H9 (cell line): Measurements from ENCODE around the gene DISC1. TPM values are rescaled to one million over a fixed set of nuclear protein-coding genes. Genes with fewer than 3 reads are reported as not detected.

ENCODE experiments used
- DNase-seq: peaks from one replicate; pipeline ENCODE4 v3.0.0-alpha.2; 2017
- H2AFZ ChIP-seq: one replicate; pipeline ENCODE4 v1.6.1; 2013; ENCODE audit warnings: mild to moderate bottlenecking, low read length, control low read depth, moderate library complexity
- H2AK5ac ChIP-seq: 2 replicates; pipeline ENCODE4 v1.6.1; 2013; ENCODE audit warnings: low read length, control low read depth, mixed read lengths; ENCODE audit not compliant: insufficient read length
- H2BK120ac ChIP-seq: one replicate; pipeline ENCODE4 v1.6.1; 2013; ENCODE audit warnings: low read depth, mild to moderate bottlenecking, low read length, control low read depth, inconsistent platforms; ENCODE audit not compliant: poor library complexity, severe bottlenecking
- H2BK12ac ChIP-seq: 2 replicates; pipeline ENCODE4 v1.6.1; 2013; ENCODE audit warnings: low read length, control low read depth, mixed read lengths, low read depth; ENCODE audit not compliant: insufficient read length
- H2BK15ac ChIP-seq: 2 replicates; pipeline ENCODE4 v1.6.1; 2013; ENCODE audit warnings: low read depth, low read length, control low read depth
- H2BK20ac ChIP-seq: one replicate; pipeline ENCODE4 v1.6.1; 2013; ENCODE audit warnings: low read depth, mild to moderate bottlenecking, low read length, control low read depth, inconsistent platforms; ENCODE audit not compliant: poor library complexity, severe bottlenecking
- H2BK5ac ChIP-seq: 2 replicates; pipeline ENCODE4 v1.6.1; 2013; ENCODE audit warnings: low read length, control low read depth, mixed read lengths; ENCODE audit not compliant: insufficient read length
- H3K14ac ChIP-seq: 2 replicates; pipeline ENCODE4 v1.6.1; 2013; ENCODE audit warnings: low read length, control low read depth; ENCODE audit not compliant: insufficient read depth
- H3K18ac ChIP-seq: 2 replicates; pipeline ENCODE4 v1.6.1; 2013; ENCODE audit warnings: low read depth, mild to moderate bottlenecking, mixed read lengths, low read length, control low read depth; ENCODE audit not compliant: insufficient read length
- H3K23ac ChIP-seq: 2 replicates; pipeline ENCODE4 v1.6.1; 2013; ENCODE audit warnings: low read length, control low read depth, mixed read lengths, low read depth; ENCODE audit not compliant: insufficient read length
- H3K23me2 ChIP-seq: 2 replicates; pipeline ENCODE4 v1.6.1; 2013; ENCODE audit warnings: low read depth, mild to moderate bottlenecking, mixed read lengths, low read length, control low read depth; ENCODE audit not compliant: insufficient read length, poor library complexity, severe bottlenecking
- H3K27ac ChIP-seq: 2 replicates; pipeline ENCODE4 v1.5.1; 2013; ENCODE audit warnings: low read length, control low read depth, mixed read lengths, low read depth; ENCODE audit not compliant: insufficient read length
- H3K27me3 ChIP-seq: 2 replicates; pipeline ENCODE4 v1.6.1; 2013; ENCODE audit warnings: low read length, control low read depth, inconsistent platforms; ENCODE audit not compliant: insufficient read depth
- H3K4ac ChIP-seq: 2 replicates; pipeline ENCODE4 v1.6.1; 2013; ENCODE audit warnings: low read depth, mild to moderate bottlenecking, control low read depth, inconsistent platforms, low read length, moderate library complexity
- H3K4me1 ChIP-seq: 2 replicates; pipeline ENCODE4 v1.6.1; 2013; ENCODE audit warnings: low read length, control low read depth, inconsistent platforms; ENCODE audit not compliant: insufficient read depth
- H3K4me2 ChIP-seq: 2 replicates; pipeline ENCODE4 v1.6.1; 2013; ENCODE audit warnings: low read length, control low read depth, mixed read lengths; ENCODE audit not compliant: insufficient read length, insufficient read depth
- H3K56ac ChIP-seq: 2 replicates; pipeline ENCODE4 v1.6.1; 2013; ENCODE audit warnings: low read depth, mild to moderate bottlenecking, mixed read lengths, low read length, control low read depth; ENCODE audit not compliant: insufficient read length
- H3K79me1 ChIP-seq: 2 replicates; pipeline ENCODE4 v1.6.1; 2013; ENCODE audit warnings: low read depth, mild to moderate bottlenecking, moderate library complexity, low read length, control low read depth, inconsistent platforms; ENCODE audit not compliant: insufficient read depth, poor library complexity, severe bottlenecking
- H3K79me2 ChIP-seq: 2 replicates; pipeline ENCODE4 v1.6.1; 2013; ENCODE audit warnings: low read length, control low read depth, inconsistent platforms; ENCODE audit not compliant: insufficient read depth
- H3K9ac ChIP-seq: 2 replicates; pipeline ENCODE4 v1.6.1; 2013; ENCODE audit warnings: low read length, control low read depth, mixed read lengths; ENCODE audit not compliant: insufficient read length; ENCODE audit errors: extremely low read depth
- H3K9me3 ChIP-seq: one replicate; pipeline ENCODE4 v1.6.1; 2013; ENCODE audit warnings: low read depth, low read length, inconsistent platforms; ENCODE audit not compliant: control insufficient read depth
- H3T11ph ChIP-seq: one replicate; pipeline ENCODE4 v1.6.1; 2013; ENCODE audit warnings: mild to moderate bottlenecking, low read length, control low read depth, inconsistent platforms
- H4K20me1 ChIP-seq: one replicate; pipeline ENCODE4 v1.6.1; 2013; ENCODE audit not compliant: control insufficient read depth, insufficient read length, insufficient read depth
- H4K5ac ChIP-seq: 2 replicates; pipeline ENCODE4 v1.6.1; 2013; ENCODE audit warnings: low read depth, mild to moderate bottlenecking, mixed read lengths, low read length, control low read depth; ENCODE audit not compliant: insufficient read length
- H4K8ac ChIP-seq: replicated peaks from 2 replicates; pipeline ENCODE4 v1.6.1; 2013; ENCODE audit warnings: low read length, control low read depth, mixed read lengths, low read depth; ENCODE audit not compliant: insufficient read length
- H4K91ac ChIP-seq: 2 replicates; pipeline ENCODE4 v1.6.1; 2013; ENCODE audit warnings: low read depth, mild to moderate bottlenecking, moderate library complexity, mixed read lengths, low read length, control low read depth; ENCODE audit not compliant: insufficient read length
- H3K27ac Mint-ChIP-seq, 3 experiments: 2 replicates in 2 of 3; 3 replicates in 1 of 3; pipeline ENCODE4 v1.8.0; 2020 to 2021; ENCODE audit warnings: mixed read lengths in 3 of 3, mild to moderate bottlenecking in 1 of 3, moderate library complexity in 1 of 3
- H3K27me3 Mint-ChIP-seq: 2 replicates; pipeline ENCODE4 v1.8.0; 2021; ENCODE audit warnings: low read depth, mild to moderate bottlenecking, moderate library complexity, mixed read lengths
- H3K36me3 Mint-ChIP-seq, 3 experiments: 2 replicates in 2 of 3; 3 replicates in 1 of 3; pipeline ENCODE4 v1.8.0; 2020 to 2021; ENCODE audit warnings: low read depth in 3 of 3, mixed read lengths in 3 of 3; ENCODE audit not compliant: insufficient read depth in 1 of 3
- H3K4me1 Mint-ChIP-seq, 2 experiments: 2 replicates each; pipeline ENCODE4 v1.8.0; 2020; ENCODE audit warnings: mixed read lengths in 2 of 2
- H3K4me3 Mint-ChIP-seq, 2 experiments: 2 replicates in 1 of 2; 3 replicates in 1 of 2; pipeline ENCODE4 v1.8.0; 2020 to 2021; ENCODE audit warnings: mild to moderate bottlenecking in 2 of 2, mixed read lengths in 2 of 2, moderate library complexity in 1 of 2
- H3K9me3 Mint-ChIP-seq, 2 experiments: 2 replicates in 1 of 2; 3 replicates in 1 of 2; pipeline ENCODE4 v1.8.0; 2020; ENCODE audit warnings: mild to moderate bottlenecking in 2 of 2, mixed read lengths in 2 of 2, moderate library complexity in 1 of 2
- WGBS: extraction: QIAGEN DNeasy Blood & Tissue Kit; methylation state at CpG from one replicate; pipeline ENCODE4 v1.1.7; 2013; ENCODE audit warnings: missing lambda C conversion rate, low lambda C conversion rate, mixed read lengths; ENCODE audit not compliant: insufficient read length; ENCODE audit errors: extremely low coverage; 5-methylcytosine and 5-hydroxymethylcytosine counted together
- total RNA-seq: library from RNA; stranded (reverse); gene quantifications from 2 replicates; pipeline ENCODE4 v1.2.1, GENCODE V29; 2021
- TF ChIP-seq, protein P1 (sequence below): fragments of 200-600 bp; sonication (generic); conservative IDR thresholded peaks from 3 replicates; pipeline ENCODE4 v1.8.0; 2021; ENCODE audit warnings: antibody characterized with exemption, mild to moderate bottlenecking

The DISC1 gene
- total RNA-seq, 1 experiment from 2014 or later = 2.5 TPM

DNA sequence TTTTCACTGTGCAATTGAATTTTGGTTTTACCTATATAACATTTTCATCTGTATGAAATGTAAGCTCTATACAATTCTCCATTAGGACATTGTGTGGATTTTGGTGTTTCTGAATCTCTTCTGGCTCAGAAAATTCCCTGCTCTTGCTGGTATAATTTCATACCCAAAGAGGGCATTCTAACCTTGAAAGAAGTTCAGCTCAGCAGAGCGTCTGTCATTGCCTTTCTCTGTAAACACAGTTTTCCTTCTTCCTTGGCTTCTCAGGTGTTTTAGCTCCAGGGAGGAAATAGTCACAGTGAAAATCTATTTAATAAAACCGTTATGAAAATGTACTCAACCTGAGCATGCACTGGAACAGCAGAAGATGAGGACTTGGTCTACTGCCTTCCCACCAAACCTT, 16.0 kb downstream of the DISC1 start:
- Histone ChIP-seq H3K23ac (no peak overlapping the region), H3K18ac (no peak overlapping the region), H4K91ac (no peak overlapping the region), H3K4me2 (no peak overlapping the region), H2AFZ (no peak overlapping the region), H2BK15ac (no peak overlapping the region), H2BK20ac (no peak overlapping the region), H2BK120ac (no peak overlapping the region), H3K14ac (no peak overlapping the region), H2AK5ac (no peak overlapping the region), H3K23me2 (no peaks in the 10 kb centered on the region), H3K27me3 (no peaks in the 10 kb centered on the region), H3K9ac (no peak overlapping the region), H4K5ac (no peak overlapping the region), H3K79me1 (no peaks in the 10 kb centered on the region), H3K79me2 (no peaks in the 10 kb centered on the region), H4K8ac (no peak overlapping the region), H2BK12ac (no peak overlapping the region), H3K4me1 (no peaks in the 10 kb centered on the region), H3K56ac (no peak overlapping the region), H4K20me1 (no peaks in the 10 kb centered on the region), H2BK5ac (no peak overlapping the region), H3T11ph (no peak overlapping the region), H3K9me3 (no peaks in the 10 kb centered on the region), H3K27ac (no peak overlapping the region), H3K4ac (no peak overlapping the region)
- H3K36me3 Mint-ChIP-seq = no peaks in the 10 kb centered on the region; a peak in 1 of 7 replicates
- TF ChIP-seq, protein P1, sequence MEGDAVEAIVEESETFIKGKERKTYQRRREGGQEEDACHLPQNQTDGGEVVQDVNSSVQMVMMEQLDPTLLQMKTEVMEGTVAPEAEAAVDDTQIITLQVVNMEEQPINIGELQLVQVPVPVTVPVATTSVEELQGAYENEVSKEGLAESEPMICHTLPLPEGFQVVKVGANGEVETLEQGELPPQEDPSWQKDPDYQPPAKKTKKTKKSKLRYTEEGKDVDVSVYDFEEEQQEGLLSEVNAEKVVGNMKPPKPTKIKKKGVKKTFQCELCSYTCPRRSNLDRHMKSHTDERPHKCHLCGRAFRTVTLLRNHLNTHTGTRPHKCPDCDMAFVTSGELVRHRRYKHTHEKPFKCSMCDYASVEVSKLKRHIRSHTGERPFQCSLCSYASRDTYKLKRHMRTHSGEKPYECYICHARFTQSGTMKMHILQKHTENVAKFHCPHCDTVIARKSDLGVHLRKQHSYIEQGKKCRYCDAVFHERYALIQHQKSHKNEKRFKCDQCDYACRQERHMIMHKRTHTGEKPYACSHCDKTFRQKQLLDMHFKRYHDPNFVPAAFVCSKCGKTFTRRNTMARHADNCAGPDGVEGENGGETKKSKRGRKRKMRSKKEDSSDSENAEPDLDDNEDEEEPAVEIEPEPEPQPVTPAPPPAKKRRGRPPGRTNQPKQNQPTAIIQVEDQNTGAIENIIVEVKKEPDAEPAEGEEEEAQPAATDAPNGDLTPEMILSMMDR = no peak
- peaks cover 6% of the 10 kb centered on the region for H3K27me3 Mint-ChIP-seq
- H3K4me3 Mint-ChIP-seq = no peak overlapping the region
- H3K27ac Mint-ChIP-seq = no peak overlapping the region
- no CpG with 5 or more reads among the region's 2 CpGs for WGBS
- H3K4me1 Mint-ChIP-seq = no peaks in the 10 kb centered on the region; a peak in 1 of 4 replicates
- peaks cover 9 to 12% of the 10 kb centered on the region in 2 experiments for H3K9me3 Mint-ChIP-seq
- DNase-seq = no peak
